Posterior vena cava (tissue), 2 donors: ENCODE measurements around the gene SLC4A3. TPM values are rescaled to one million over a fixed set of nuclear protein-coding genes. Genes with fewer than 3 reads are reported as not detected.

Source experiments
- DNase-seq: peaks from one replicate; pipeline ENCODE4 v3.0.0-alpha.2; 2020; ENCODE audit warnings: low spot score
- intact Hi-C, 2 donors: fragments of 100-400 bp; cut with DNase I; formaldehyde crosslinking; loops; one replicate each; pipeline versions ENCODE4 v1.14.1 to v1.14.2; 2022 to 2023
- total RNA-seq, 2 donors: library from RNA; stranded (reverse); fragmentation: NEBNext Ultra II Directional; extraction: Animal tissue kit (Norgen Biotek cat#: 25700); gene quantifications; one replicate each; pipeline ENCODE4 v1.2.1, GENCODE V29; 2021
- donor health status: DM: yes; HTN: yes; CAD: no.
- donor health status: DM: yes; HTN: yes; CAD: no.

Gene SLC4A3
- total RNA-seq, 2 donors from 2014 or later, result 6.2 to 10.1 TPM

DNA sequence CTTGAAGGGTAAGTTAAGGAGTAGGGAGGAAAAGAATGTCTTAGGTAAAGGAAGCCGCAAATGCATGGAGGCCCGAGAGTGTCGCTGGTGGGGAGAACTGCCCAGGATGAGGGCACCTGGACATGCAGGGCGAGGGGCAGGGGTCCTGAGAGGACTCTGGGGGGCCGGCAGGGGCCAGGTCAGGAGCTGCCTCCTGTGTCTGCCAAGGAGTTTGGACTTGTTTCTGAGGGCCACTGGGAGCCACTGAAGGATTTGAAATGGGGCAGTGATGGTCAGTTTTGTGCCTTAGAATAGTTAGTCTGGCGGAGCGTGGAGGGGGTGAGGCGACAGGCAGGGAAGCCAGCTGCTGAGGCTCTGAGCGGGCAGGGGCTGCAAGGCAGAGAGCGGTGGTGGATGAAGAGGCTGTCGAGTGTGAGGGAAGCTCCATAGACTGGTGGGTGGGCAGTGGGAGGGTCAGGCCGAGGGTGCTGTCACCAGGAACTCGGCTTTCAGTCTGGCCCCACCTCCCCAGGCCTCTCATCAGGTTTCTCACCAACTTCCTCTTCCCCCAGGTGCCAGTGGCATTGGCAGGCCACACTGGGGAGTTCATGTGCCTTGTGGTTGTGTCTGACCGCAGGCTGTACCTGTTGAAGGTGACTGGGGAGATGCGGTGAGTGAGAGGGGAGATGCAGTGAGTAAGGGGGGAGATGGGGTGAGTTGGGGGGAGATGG is 14.7 kb upstream of the SLC4A3 start:
- intact Hi-C loops, result no loop called here
- DNase-seq, result no peak

DNA sequence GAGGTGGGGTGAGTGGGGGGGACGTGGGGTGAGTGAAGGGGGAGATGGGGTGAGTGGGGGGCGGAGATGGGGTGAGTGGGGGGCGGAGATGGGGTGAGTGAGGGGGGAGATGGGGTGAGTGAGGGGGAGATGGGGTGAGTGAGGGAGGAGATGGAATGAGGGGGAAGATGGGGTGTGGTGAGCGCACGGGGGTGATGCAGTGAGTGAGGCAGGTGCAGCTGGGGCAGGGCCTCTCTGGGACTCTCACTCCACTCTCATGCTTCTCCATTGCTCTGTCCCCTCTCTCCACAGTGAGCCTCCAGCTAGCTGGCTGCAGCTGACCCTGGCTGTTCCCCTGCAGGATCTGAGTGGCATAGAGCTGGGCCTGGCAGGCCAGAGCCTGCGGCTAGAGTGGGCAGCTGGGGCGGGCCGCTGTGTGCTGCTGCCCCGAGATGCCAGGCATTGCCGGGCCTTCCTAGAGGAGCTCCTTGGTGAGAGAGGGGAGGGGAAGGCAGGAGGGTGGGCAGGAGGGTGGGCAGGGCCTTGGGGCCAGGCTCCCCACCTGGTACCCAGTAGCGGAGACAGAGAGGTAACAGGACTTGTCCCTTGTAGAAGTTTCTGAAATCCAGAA is 13.9 kb upstream of the SLC4A3 start:
- intact Hi-C loops, result no loop called here
- DNase-seq, result no peak

- DNase-seq, result no peak
- intact Hi-C loops, result no loop called here
Measured at GRCh38 chr2:219614076-219614860, 13.2 kb upstream of the SLC4A3 start.

DNA sequence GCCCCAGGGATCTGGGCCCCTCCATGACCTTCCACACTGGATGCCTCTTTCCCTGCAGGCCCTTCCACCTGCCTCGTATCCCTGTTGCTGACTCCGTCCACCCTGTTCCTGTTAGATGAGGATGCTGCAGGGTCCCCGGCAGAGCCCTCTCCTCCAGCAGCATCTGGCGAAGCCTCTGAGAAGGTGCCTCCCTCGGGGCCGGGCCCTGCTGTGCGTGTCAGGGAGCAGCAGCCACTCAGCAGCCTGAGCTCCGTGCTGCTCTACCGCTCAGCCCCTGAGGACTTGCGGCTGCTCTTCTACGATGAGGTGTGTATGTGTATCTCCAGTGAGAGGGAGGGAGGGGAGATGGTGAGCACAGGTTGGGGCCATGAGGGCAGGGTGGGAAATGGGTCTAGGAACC is 12.4 kb upstream of the SLC4A3 start:
- intact Hi-C loops, result no loop called here
- no peak for DNase-seq

- intact Hi-C loops, result no loop called here
- DNase-seq, result no peak
Measured at GRCh38 chr2:219615894-219616293, 11.5 kb upstream of the SLC4A3 start.

GRCh38 chr2:219616550-219616949 is 10.9 kb upstream of the SLC4A3 start:
- peak; percentile 79 for DNase-seq
- intact Hi-C loops, result no loop called here

GRCh38 chr2:219618733-219619122 is 8.7 kb upstream of the SLC4A3 start:
- DNase-seq, result peak; percentile 58
- intact Hi-C loops, result loop anchor here in 1 of 2 donors (2.0 kb wide), 1 partner anchor 18 kb away; no protein-coding TSS in a partner anchor

DNA sequence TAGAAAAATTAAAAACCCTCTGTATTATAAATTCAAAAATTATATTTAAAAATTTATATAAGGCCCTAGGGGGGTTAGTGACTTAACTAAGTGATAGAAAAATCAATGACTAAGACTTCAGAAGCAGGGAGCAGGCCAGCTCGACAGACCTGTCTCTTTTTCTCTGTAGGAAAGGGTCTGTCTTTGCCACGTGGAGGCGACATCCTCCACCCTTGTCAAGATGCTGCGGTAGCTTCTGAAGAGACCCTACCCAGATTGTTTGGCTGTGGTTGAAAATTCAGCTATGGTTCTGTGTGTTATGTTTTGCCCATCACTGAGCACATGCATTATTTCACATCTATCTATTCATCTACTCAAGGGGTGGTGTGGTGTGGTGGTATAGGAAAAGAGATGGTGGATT is 8.2 kb upstream of the SLC4A3 start:
- intact Hi-C loops, result loop anchor here in 1 of 2 donors (2.0 kb wide), 1 partner anchor 18 kb away; no protein-coding TSS in a partner anchor
- DNase-seq, result no peak

DNA sequence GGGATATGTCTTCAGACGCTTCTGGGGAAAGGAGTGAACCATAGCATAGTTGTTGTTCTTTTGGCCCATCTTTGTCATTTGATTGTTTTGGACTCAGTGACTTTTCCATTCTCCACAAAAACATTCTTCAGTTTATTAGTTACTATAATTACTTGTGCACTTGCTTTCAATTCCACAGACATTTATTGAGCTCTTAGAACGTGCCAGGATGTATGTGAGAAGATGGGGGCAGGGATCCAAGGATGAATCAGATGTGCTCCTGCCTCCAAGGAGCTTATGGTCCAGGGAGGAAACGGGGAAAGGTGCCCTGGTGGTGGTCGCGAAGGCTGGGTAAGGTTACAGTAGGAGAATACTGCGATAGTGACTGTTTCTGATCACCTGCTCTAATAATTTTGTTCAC is 6.9 kb upstream of the SLC4A3 start:
- no peak for DNase-seq
- intact Hi-C loops, result no loop called here

DNA sequence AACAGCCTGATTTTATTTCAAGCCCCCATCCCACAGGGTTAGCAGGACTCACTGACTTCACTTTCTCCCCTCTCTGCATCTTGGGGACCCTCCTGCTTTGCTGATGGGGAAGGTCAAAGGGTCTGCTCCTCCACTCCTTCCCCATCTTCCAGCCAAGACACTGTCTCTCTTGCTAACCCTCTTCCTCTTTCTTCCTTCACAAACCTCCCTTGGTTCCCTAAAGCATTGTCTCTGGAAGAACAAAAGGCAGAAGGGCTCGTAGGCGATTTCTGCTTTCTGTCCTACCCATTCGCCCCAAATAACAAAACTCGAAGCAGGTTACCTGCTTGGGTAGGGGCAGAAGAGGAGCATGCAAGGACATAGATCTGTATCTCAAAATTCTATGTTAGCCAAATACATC is 5.5 kb upstream of the SLC4A3 start:
- DNase-seq, result no peak
- intact Hi-C loops, result no loop called here

GRCh38 chr2:219622472-219622871 is 5.0 kb upstream of the SLC4A3 start:
- DNase-seq, result no peak
- intact Hi-C loops, result no loop called here

- no peak for DNase-seq
- intact Hi-C loops, result no loop called here
Measured at GRCh38 chr2:219624565-219624964, 2.9 kb upstream of the SLC4A3 start.

GRCh38 chr2:219625179-219625578 is 2.3 kb upstream of the SLC4A3 start:
- no peak for DNase-seq
- intact Hi-C loops, result no loop called here

- DNase-seq, result no peak
- intact Hi-C loops, result no loop called here
Measured at GRCh38 chr2:219626540-219626939, 890 bp upstream of the SLC4A3 start.

GRCh38 chr2:219628235-219628985 is 980 bp downstream of the SLC4A3 start:
- intact Hi-C loops, result no loop called here
- DNase-seq, result peak; percentile 76

DNA sequence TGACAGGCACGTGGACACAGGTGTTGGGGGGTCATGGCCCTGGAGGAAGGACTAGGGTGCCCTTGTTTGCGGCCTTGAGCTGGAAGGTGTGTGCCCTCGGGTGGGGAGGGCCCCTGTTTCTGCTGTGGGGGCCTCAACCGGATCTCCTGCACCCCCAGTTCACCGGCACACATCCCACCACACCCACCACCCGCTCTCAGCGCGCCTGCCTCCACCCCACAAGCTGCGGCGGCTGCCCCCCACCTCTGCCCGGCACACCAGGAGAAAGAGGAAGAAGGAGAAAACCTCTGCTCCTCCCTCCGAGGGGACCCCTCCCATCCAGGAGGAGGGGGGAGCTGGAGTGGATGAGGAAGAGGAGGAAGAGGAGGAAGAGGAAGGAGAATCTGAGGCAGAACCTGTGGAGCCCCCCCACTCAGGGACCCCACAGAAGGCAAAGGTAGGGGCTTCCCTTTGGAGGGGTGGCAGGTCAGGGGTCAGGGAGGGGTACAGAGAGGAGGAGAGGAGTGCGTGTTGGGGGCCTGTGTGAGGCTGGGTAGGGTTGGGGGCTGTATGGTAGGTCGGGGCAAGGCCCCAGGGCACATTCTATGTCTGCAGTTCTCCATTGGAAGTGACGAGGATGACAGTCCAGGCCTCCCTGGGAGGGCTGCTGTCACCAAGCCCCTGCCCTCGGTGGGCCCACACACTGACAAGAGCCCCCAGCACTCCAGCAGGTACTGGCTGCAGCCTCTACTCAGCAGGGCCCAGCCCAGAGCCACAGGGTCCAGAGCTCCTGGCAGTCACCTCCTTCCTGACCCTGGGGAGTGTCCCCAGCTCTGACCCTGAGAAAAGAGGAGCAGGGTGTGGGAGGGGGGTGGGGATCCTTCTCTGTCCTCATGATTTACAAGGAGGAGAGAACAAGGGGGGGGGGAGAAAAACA is 1.8 kb downstream of the SLC4A3 start:
- intact Hi-C loops, result no loop called here

GRCh38 chr2:219629976-219630695 is 2.7 kb downstream of the SLC4A3 start:
- peak; percentile 83 for DNase-seq
- intact Hi-C loops, result loop anchor here in 1 of 2 donors (10.0 kb wide), 1 partner anchor 775 kb away; the partner anchor contains the start of gene WNT6

More for the DNA sequence above, 1.8 kb downstream of the SLC4A3 start:
- peak; percentile 63 for DNase-seq
